Measurements from ENCODE around the gene ENTPD6.

ENTPD6 gene

DNA sequence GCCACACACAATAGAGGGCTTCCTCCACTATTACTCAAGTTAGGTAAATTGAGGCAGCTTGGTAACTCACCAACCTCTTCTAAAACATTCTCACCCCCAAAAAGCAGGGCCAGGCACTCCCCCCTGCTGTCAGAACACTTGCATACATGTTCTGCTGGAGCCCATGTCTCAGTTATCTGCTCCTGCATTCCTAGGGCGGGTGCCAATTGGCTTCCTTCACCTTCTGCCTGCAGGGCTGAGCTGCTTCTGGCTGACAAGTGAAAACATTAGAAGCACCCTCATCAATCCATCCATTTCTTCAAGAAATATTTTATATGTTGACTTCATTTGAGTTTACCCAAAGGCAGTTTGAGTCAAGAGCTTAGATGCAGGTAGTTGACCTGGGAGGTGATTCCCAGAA, 4.5 kb upstream of the ENTPD6 start:
- DNase-seq: no peak

DNA sequence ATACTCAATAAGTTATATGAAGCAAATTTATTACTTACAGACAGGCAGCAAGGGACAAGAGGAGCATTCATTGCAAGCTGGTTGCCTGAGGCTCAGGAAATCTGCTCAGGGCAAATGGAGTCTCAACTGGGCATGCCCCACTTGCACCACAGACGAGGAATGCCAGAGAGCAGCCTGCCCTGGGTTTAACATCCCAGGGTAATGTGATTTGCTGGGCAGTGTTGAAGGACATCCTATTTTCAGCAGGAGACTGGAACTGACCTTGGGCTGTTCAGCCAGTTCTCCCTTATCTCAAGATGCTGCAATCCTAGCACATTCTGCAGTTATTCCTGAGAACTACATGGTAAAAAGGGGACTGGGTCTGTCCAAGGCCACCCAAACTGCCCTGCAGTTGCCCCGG, 3.8 kb upstream of the ENTPD6 start:
- DNase-seq: no peak

DNA sequence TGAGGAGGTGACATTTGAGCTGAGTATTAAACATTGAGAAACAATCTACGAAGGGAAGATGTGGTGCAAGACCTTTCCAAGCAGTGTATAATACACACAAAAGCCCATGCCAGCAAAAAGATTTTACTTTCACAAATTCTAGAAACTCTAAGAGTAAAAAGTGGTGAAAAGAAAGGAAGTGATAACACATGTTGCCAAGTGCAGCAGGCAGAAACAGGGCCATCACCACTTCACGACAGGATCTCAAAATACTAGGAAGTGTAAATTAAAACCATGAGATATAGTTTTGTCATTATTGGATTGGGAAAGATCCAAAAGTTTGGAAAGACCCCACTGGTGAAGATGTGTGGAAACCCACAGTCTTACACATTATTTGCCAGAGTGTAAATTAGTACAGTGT, 1.7 kb upstream of the ENTPD6 start:
- DNase-seq: no peak

DNA sequence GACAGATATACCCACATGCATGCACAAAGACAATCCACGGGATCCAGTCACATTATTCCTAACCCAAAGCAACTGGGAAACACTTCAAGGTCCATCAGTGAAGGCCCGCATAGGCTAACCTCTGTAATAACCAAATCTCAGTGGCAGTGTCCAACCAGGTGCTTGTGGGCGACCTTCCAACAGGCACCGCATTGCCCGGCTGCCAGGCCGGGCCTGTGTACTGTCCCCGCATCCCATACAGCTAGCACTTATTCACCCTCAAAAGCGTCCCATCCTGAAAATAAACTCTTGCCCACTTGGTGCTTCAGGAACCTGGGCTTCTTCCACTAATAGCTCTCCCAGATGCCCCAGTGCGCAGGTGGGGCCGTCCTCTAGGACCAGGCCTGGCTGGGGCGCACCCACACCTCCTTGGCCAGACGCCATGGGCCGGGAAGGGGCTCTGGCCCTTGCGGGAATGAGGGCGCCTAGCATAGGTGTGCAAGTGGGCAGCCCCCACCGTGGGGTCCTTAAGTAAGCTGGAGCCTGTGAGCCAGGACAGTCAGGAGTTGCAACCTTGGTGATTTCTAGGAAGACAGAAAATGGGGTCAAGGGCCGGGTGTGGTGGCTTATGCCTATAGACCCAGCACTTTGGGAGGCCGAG, 1.1 kb upstream of the ENTPD6 start:
- no peak for DNase-seq

DNA sequence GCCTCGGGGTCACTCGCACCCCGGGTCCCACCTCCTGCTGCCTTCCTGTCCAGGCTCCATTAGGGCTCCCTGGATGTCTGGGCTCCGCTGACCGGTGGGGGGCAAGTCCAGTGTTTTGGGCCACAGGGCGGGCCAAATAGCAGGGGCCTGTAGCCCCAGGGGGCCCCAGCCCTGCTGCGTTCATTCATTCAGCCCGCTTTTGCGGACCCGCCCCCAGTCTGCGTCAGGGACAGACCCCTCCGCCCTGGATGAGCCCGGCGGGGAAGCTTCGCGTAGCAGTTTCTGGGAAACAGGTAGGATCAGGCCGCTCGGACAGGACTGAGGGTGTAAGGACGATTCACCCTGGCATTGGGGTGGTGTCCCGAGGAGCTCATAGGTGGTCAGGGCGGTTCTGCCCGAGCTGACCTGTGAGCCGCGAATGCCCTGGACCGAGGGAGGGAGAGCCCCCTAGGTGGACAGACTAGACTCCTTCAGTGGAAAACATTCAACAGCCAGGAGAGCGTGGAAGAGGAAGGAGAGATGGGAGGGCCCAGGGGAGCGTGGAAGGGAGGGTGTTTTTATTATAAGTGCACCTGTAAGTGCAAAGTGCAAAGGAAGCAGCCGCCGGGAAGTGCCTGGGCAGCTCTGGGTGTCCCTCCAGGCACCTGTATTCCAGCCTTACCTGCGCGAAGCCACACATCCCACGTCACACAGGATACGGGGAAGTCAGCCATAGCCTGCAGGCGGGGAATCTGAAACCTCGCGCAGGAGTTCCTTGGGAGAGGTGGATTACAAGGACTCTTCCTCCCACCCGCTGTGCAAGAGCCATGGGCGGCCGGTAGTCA, 662 bp downstream of the ENTPD6 start:
- DNase-seq: peak; percentile 80

DNA sequence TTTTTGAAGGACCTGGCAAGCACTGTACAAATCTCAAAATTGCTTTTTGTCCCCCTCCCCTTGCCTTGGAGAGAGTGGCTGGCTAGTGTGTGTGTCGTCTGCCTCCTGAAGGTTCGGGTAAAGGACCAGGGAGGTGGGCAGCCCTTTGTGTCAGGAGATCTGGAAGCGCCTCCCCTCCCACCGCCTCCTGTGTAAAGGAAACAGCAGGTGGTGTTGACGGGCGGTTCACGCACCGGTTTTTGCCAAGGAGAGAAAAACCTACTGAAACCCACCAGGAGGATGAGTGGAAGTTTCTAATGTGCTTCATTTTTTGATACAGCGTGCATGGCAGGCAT, 1.2 kb downstream of the ENTPD6 start:
- peak; percentile 80 for DNase-seq

DNA sequence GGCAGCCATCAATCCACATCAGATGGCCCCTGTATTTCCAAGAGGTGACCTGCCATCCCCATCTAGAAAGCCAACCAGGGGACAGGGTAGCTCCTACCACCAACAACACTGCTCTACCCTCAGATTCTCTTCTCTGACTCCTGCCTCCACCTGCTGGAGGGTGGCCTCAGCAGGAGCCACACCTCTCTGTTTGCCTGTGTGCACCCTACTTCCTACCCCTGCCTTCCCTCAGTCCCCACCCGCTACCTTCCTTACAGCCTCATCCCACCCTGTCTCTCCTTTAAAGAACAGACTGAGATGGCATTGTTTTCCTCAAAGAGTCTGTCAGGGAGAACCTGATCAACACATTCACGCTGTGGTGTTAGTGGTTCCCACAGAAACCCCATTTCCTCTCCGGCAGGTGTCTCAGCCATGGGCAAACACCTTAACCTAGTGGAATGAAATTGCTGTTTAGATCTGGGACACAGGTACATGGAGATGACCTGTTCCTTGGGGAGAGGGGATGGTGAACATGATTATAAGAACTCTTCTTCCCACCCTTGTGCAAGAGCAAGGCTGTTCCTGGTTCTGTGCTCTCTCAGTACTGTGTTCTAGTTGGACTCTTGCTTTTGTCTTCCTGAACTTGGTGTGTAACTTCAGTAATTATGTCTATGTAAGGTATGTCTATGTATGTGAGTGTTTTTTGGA, 1.8 kb downstream of the ENTPD6 start:
- DNase-seq: no peak

DNA sequence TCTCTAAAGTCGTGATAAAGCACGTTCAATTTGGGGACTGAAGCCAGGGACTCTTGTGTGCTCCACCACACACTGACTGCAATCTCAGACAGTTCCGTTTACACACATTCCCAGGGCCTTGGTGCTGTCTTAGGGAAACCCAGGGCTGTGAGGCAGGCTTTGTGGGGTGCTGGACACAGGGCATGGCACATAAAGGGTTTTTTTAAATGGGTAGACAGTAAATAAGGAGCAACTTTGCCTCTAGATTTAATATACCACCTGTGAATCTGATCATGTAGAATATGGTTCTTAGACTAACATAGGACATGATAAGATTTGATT, 2.3 kb downstream of the ENTPD6 start:
- DNase-seq: no peak

DNA sequence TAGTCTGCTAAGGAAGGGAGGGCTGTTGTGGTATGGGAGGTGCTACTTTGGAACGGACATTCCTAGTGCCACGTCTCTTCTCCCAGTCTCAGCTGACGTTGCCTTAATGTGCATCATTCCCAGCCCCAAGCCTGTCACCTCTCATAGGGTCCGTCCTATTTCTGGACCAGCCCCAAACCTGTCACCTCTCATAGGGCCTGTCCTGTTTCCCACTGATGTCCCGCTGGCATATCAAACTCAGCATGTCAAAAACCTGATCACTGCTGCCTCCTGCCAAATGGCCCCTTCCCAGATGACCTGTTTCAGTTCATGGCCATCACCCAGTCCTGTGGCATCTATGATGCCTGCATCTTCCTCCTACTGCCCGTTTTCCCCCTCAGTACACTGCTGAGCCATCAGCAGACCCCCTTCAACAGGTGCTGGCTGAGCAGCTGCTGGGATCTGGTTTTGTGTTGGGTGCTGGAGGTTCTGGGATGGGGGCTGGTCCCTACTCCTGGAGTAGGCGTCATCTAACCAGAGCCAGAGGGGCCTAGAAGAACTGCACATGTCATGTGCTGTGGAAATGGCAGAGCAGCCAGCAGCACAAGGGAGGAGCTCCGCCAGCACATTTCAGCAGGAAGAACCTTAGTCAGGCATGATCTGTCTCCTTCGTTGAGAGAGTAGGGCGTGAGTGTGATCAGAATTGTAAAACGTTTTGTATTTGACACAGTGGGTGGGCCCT, 3.3 kb downstream of the ENTPD6 start:
- DNase-seq: no peak

DNA sequence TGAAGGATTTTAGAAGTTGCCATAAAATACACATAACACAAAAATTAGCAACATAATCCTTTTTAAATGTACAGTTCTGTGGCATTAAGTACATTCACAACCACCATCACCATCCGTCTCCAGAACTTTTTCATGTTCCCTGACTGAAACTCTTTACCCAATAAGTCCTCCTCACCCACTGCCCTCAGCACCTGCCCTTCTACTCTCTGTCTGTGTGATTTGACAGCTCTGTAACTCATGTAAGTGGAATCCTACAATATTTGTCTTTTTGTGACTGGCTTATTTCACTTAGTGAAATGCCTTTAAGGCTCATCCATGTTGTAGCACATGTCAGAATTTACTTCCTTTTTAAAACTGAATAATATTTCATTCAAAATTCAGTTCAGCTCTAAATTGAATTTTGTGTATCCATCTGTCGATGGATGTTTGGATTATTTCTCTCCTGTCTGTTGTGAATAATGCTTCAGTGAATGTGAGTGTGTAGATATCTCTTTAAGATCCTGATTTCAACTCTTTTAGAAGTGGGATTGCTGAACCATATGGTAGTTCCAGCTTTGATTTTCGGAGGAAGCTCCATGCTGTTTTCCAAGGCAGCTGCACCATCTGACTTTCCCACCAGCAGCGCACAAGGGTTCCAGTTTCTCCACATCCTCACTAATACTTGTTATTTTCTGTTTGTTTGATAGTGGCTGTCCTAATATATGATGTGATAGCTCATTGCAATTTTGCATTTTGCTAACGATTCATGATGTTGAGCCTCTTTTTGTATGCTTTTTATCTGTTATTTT, 4.2 kb downstream of the ENTPD6 start:
- DNase-seq: no peak

DNA sequence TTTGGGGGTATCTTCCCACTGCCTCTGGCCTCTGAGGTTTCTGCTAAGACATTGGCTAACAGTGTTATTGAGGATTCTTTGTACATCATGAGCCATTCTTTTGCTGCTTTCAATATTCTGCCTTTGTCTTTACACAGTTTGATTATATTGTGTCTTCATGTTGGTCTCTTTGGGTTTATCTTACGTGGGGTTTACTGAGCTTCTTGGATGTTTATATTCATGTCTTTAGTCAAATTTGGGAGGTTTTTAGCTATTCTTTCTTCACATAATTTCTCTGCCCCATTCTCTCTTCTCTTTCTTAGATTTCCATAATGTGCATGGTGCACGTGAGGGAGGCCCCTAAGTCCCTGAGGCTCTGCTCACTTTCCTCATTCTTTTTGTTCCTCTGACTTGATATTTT, 7.6 kb downstream of the ENTPD6 start:
- DNase-seq: no peak

DNA sequence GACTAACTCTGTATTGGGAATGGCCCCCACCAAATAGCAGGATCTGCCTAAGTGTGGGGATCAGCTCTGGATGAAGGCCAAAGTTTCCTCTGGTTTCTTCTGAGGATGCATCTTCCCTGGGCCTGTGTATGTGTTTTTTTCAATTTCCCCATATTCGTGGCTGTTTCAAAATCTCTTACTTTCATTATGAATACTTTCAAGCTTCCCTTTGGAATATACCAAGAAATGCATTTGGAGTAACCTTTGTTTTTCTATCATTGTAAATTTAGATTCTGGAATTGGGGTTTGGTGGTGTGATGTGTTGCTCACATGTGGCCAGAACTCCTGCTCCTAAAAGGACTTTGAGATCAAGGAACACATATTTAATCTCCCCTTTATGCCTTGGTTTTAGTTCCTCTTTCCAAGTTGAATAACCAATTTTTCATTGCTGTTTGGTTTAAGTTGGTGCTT, 8.4 kb downstream of the ENTPD6 start:
- DNase-seq: no peak

DNA sequence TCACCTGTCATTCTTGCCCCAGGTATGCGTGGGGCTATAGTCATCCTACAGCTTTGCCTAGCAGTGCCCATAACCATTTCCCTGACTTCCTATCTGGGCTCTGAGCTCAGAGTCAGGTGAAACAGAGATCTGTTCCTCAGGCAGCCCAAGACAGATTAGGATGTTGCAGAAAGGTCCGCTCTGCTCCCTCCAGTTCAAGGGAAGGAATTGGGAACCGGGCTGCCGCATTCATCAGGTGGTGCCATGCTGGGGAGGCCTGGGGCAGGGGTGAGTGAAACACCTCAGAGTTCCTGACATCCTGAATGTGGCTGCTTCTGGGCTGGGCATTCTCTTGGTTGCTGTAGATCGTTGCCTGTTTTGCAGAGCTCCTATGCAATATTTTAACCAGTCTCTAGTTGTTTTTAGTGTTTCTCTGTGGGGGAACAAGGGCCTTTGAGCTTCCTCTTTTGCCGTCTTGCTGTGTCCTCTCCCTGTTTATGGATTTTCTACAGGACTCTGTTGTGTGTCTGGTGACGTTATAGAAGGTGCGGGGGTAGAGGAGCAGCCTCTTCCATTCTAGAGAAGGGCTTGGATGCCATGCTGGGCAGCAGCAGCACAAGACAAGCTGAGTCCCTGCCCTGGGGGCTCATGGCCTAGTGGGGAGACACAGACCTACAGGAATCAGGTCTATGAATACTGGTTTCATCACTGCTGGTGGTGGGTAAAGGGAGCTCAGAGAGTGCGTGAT, 9.2 kb downstream of the ENTPD6 start:
- no peak for DNase-seq

DNA sequence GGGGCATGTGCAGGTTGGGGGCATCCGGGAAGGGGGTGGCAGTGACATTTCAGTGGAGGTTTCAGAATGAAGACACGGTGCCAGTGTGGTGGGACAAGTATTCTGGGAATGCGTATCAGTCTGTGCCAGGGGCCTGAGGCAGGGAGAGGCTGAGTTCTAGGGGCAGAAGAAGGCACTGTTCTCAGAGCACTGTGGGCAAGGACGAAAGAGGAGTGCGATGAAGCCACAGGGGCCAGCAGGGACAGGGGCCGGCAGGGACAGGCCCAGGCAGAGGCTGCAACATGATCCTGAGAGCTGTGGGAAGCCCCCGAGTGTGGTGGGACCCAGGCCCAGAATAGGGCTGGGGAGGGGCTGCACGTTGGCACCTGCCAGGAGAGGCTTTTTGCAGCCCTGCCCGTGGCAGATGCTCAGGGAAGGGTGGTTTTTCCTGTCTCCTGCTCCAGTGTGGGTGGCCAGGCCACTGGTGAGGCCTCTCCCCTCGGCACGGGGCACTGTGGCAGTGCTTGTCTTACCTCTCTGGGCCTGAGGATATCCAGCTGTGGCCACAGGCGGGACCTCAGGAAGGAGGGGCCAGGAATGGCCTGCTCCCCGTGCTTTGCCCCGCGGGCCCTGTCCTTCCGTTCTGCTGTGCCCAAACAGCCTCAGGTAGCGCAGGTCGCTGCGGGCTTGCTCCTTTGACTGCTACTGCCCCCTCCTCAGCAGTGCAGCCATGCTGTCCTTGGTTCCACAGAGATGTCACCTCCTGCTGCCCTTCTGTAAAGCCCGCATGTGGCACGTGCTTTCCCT, 10.0 kb downstream of the ENTPD6 start:
- DNase-seq: no peak

DNA sequence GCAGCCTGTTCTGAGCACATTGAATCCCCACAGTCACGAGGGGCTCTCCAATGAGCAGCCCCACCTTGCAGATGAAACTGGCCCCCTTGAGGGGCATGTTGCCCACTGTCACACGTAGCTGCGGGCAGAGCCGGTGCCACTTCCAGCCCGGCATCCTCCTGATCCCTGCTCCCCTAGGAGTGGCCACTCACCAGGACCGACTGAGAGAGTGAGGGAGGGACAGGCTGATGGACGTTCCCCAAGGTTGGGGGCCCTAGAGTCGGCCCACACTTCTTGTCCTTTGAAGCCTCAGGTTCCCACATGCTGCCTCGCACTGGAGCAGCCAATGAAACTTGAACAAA, 10.5 kb downstream of the ENTPD6 start:
- no peak for DNase-seq

DNA sequence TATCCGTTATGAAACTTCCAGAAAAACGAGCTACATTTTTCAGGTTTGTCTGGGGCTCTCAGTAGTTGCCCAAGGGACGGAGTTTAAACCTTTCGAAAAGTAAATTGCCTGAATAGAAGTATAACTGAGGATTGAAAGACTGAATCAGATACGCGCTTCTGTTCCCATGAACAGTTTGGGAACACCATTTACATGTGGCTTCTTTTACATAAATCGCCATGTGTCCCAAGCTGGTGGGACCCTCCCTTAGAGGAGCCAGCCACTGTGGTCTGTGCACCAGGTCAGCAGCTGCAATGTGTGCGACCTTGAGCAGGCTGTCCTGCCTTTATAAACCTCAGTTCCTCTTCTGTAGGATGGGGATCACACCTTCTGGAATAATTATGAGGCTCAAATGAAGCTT, 11.0 kb downstream of the ENTPD6 start:
- DNase-seq: no peak

DNA sequence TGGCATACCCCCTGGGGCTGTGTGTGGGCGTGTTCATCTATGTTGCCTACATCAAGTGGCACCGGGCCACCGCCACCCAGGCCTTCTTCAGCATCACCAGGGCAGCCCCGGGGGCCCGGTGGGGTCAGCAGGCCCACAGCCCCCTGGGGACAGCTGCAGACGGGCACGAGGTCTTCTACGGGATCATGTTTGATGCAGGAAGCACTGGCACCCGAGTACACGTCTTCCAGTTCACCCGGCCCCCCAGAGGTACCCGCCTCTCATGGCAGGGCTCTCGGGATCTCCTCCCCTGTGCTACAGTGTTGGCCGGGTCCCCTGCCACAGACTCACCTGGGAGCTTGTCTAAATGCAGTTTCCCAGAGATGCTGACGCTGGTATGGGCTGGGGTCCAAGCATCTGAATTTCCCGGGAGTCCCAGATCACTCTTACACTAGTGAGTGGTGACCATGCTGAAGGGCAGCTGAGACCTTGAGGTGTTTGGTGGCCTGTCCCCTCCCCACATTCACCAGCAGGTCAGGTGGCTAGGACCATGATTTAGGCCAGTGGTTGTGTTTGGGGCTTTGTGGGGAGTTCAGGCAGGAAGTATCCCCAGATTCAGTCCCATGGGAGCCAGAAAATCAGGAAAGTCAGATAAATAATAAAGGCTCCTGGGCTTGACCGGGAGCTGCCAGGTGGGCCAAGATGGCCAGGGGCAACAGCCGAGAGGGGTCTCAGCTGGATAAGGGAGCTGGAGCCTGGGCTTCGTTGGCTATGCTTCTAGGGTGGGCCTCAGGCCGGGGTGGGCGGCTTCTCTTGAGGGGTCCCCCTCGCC, 11.8 kb downstream of the ENTPD6 start:
- no peak for DNase-seq

DNA sequence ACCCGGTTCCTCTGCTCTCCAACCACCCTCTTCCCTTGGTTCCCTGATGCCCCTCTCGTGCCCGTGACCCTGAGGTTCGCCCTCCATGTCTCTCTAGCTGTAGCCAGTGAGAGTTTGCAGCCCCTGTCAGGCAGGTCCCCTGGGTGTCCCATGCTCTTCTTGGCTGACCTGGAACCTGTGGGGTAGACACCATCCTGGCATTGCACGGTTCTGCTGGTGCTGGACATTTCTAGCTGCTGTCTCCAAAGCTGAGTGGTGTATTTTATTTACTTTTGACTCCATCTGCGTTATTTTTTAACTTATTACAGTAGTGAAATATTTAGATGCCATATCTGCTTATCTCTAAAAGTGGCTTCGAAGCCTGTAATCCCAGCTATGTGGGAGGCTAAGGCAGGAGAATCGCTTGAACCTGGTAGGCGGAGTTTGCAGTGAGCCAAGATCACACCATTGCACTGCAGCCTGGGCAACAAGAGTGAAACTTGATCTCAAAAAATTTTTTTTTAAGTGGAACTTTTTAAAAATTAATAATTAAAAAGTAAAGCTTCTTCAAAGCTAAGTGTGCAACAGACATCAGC, 12.5 kb downstream of the ENTPD6 start:
- no peak for DNase-seq

DNA sequence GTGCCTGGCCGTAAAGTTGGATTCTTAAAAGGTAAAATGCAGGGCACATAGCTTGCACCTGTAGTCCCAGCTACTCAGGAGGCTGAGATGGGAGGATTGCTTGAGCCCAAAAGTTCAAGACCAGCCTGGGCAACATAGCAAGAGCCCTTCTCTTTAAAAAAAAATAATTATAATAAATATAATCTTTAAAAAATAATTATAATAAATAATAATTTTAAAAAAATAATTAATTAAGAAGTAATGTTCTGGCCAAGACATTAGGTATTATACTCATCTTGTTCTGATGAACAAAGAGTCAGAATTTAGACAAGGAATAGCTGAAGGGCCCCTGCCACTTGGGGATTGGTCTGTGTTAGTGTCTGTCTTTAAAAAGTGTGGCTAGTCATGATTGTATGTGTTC, 13.9 kb downstream of the ENTPD6 start:
- DNase-seq: no peak

DNA sequence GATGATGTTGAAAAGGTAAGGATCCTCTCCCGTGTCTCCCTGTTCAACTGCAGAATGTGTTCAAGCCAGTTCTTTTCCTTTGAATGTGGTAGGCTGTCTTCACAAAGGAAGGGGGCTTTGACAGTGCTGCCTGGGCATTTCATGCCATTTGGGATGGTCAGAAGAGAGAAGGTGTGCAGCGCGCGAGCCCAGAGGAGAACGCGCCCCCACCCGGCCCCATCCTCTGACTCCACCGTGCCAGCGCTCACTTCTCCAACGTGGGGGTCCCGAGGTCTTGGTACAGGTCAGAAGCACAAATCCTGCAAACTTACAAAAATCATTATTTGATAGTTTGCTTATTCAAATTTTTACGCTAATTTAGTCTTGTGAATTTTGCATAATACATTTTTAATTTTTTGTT, 14.4 kb downstream of the ENTPD6 start:
- DNase-seq: no peak
